HepG2 (cell line): Measurements from ENCODE around the gene PLEKHB2. TPM values are rescaled to one million over a fixed set of nuclear protein-coding genes. Genes with fewer than 3 reads are reported as not detected.
A peak's percentile ranks its signal among the peaks of the same experiment; 100 is the strongest.

Source experiments
- AKAP8 ChIP-seq: sonication (generic); formaldehyde crosslinking; IDR thresholded peaks from 2 replicates; pipeline ENCODE4 v1.5.1; 2020; ENCODE audit warnings: mild to moderate bottlenecking, missing genetic modification reagents
- BRCA1 ChIP-seq: sonication (generic); formaldehyde crosslinking; IDR thresholded peaks from 2 replicates; pipeline ENCODE4 v1.4.0; 2020; ENCODE audit warnings: missing genetic modification reagents
- HMGA1 ChIP-seq: sonication (generic); formaldehyde crosslinking; conservative IDR thresholded peaks from 2 replicates; pipeline ENCODE4 v1.4.0; 2020; ENCODE audit warnings: missing genetic modification reagents
- HNRNPL ChIP-seq: fragments of 200-400 bp; formaldehyde crosslinking; IDR thresholded peaks from 2 replicates; pipeline ENCODE4 v1.6.1; 2017; ENCODE audit warnings: mild to moderate bottlenecking, low read depth, low read length
- IKZF5 ChIP-seq: IDR thresholded peaks from 2 replicates; pipeline ENCODE4 v1.6.1; 2018; ENCODE audit warnings: missing genetic modification reagents, mild to moderate bottlenecking, missing compliant biosample characterization
- LCORL ChIP-seq, 2 experiments: fragments of 450-650 bp in 1 of 2; sonication (generic) in 1 of 2; formaldehyde crosslinking in 1 of 2; IDR thresholded peaks; 2 replicates each; pipeline versions ENCODE4 v1.5.0 to v1.6.1; 2017 to 2020; ENCODE audit warnings: antibody characterized with exemption in 1 of 2, missing genetic modification reagents in 1 of 2
- MXD3 ChIP-seq: IDR thresholded peaks from 2 replicates; pipeline ENCODE4 v1.6.1; 2016; ENCODE audit warnings: mild to moderate bottlenecking, missing biosample characterization, missing genetic modification reagents
- NR2F6 ChIP-seq, 2 experiments: IDR thresholded peaks; 2 replicates each; pipeline ENCODE4 v1.6.1; 2016; ENCODE audit warnings: antibody characterized with exemption in 1 of 2, mild to moderate bottlenecking in 1 of 2
- PHF20 ChIP-seq: sonication (generic); formaldehyde crosslinking; IDR thresholded peaks from 2 replicates; pipeline ENCODE4 v1.5.0; 2020; ENCODE audit warnings: mild to moderate bottlenecking, missing genetic modification reagents
- REPIN1 ChIP-seq: sonication (generic); formaldehyde crosslinking; IDR thresholded peaks from 2 replicates; pipeline ENCODE4 v1.8.0; 2022; ENCODE audit warnings: missing genetic modification reagents, low read depth, mild to moderate bottlenecking, borderline replicate concordance
- RFX5 ChIP-seq: IDR thresholded peaks from 2 replicates; pipeline ENCODE4 v1.6.1; 2011; ENCODE audit warnings: low read depth, low read length, improper control_type of control experiment
- SRSF1 ChIP-seq: fragments of 200-400 bp; formaldehyde crosslinking; optimal IDR thresholded peaks from 2 replicates; pipeline ENCODE3; 2017; ENCODE audit warnings: mild to moderate bottlenecking, low read depth, low read length, moderate library complexity
- TBX2 ChIP-seq: sonication (generic); formaldehyde crosslinking; IDR thresholded peaks from 2 replicates; pipeline ENCODE4 v1.5.0; 2020; ENCODE audit warnings: missing genetic modification reagents, mild to moderate bottlenecking, borderline replicate concordance
- ZBTB33 ChIP-seq: sonication (generic); formaldehyde crosslinking; IDR thresholded peaks from 2 replicates; pipeline ENCODE4 v1.4.0; 2020; ENCODE audit warnings: missing genetic modification reagents
- ZNF230 ChIP-seq: sonication (generic); formaldehyde crosslinking; IDR thresholded peaks from 2 replicates; pipeline ENCODE4 v1.4.0; 2020; ENCODE audit warnings: mild to moderate bottlenecking, missing genetic modification reagents
- ZNF256 ChIP-seq: sonication (generic); formaldehyde crosslinking; conservative IDR thresholded peaks from 2 replicates; pipeline ENCODE4 v1.4.0; 2020; ENCODE audit warnings: missing genetic modification reagents
- ZNF546 ChIP-seq: sonication (generic); formaldehyde crosslinking; conservative IDR thresholded peaks from 2 replicates; pipeline ENCODE4 v1.8.1; 2023; ENCODE audit warnings: mild to moderate bottlenecking, missing genetic modification reagents
- ZNF761 ChIP-seq: sonication (generic); formaldehyde crosslinking; conservative IDR thresholded peaks from 2 replicates; pipeline ENCODE4 v1.4.0; 2020; ENCODE audit warnings: mild to moderate bottlenecking, missing genetic modification reagents
- ZNF883 ChIP-seq: sonication (generic); formaldehyde crosslinking; IDR thresholded peaks from 2 replicates; pipeline ENCODE4 v1.5.1; 2020; ENCODE audit warnings: mild to moderate bottlenecking, missing genetic modification reagents; ENCODE audit errors: not compliant biosample characterization
- ZSCAN20 ChIP-seq: sonication (generic); formaldehyde crosslinking; IDR thresholded peaks from 2 replicates; pipeline ENCODE4 v1.4.0; 2020; ENCODE audit warnings: missing genetic modification reagents, mild to moderate bottlenecking, borderline replicate concordance
- polyA plus RNA-seq, 8 experiments: library from polyadenylated mRNA; depleted of rRNA in 3 of 8; stranded (reverse) in 7 of 8; unstranded in 1 of 8; fragments of >200 nt; fragmentation: Illumina TruSeq in 4 of 8; extraction: Trizol in 4 of 8; gene quantifications; 2 replicates each; pipeline versions ENCODE4 v1.2.1 to v1.2.3, GENCODE V29; 2011 to 2016; ENCODE audit warnings: low read depth in 4 of 8, missing spikeins in 1 of 8, mixed read lengths in 1 of 8; ENCODE audit not compliant: insufficient read depth in 1 of 8
- total RNA-seq, 5 experiments: library from RNA; depleted of rRNA; stranded (reverse); fragments of >200 nt; fragmentation: Illumina TruSeq; extraction: Trizol; gene quantifications; 2 replicates each; pipeline ENCODE4 v1.2.3, GENCODE V29; 2016; ENCODE audit warnings: low read depth in 1 of 5
- TF ChIP-seq, protein P1 (sequence below): sonication (generic); formaldehyde crosslinking; IDR thresholded peaks from 2 replicates; pipeline ENCODE4 v1.4.0; 2020; ENCODE audit warnings: missing genetic modification reagents
- TF ChIP-seq, protein P2 (sequence below): sonication (generic); formaldehyde crosslinking; IDR thresholded peaks from 2 replicates; pipeline ENCODE4 v1.4.0; 2020; ENCODE audit warnings: missing genetic modification reagents

PLEKHB2 gene
- total and polyA plus RNA-seq, 2 of the 13 experiments (the other 11 are each of a cell fraction or from before 2014, with no cell fraction given) = 73.0 to 78.9 TPM

- no peak for TF ChIP-seq ZNF546 (CRISPR knock-in tag)
- TF ChIP-seq BRCA1 (CRISPR knock-in tag) = no peak
- TF ChIP-seq ZBTB33 (CRISPR knock-in tag) = peak; percentile 41; the same call in 1 of the 2 replicates
- TF ChIP-seq PHF20 = no peak
- TF ChIP-seq, protein P1, sequence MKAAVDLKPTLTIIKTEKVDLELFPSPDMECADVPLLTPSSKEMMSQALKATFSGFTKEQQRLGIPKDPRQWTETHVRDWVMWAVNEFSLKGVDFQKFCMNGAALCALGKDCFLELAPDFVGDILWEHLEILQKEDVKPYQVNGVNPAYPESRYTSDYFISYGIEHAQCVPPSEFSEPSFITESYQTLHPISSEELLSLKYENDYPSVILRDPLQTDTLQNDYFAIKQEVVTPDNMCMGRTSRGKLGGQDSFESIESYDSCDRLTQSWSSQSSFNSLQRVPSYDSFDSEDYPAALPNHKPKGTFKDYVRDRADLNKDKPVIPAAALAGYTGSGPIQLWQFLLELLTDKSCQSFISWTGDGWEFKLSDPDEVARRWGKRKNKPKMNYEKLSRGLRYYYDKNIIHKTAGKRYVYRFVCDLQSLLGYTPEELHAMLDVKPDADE (CRISPR knock-in tag) = no peak
- TF ChIP-seq TBX2 = peak; percentile 56
- no peak for TF ChIP-seq LCORL (IDR thresholded peaks at IDR 0.05)
- TF ChIP-seq LCORL (CRISPR knock-in tag; IDR thresholded peaks at IDR 0.05) = 0 out of 2 replicates have a peak, but pooled peaks have one; percentile 41
- TF ChIP-seq IKZF5 (CRISPR knock-in tag) = no peak
- TF ChIP-seq ZNF761 = no peak
- 0 out of 2 replicates have a peak, but pooled peaks have one; percentile 12 for TF ChIP-seq RFX5
- TF ChIP-seq, protein P2, sequence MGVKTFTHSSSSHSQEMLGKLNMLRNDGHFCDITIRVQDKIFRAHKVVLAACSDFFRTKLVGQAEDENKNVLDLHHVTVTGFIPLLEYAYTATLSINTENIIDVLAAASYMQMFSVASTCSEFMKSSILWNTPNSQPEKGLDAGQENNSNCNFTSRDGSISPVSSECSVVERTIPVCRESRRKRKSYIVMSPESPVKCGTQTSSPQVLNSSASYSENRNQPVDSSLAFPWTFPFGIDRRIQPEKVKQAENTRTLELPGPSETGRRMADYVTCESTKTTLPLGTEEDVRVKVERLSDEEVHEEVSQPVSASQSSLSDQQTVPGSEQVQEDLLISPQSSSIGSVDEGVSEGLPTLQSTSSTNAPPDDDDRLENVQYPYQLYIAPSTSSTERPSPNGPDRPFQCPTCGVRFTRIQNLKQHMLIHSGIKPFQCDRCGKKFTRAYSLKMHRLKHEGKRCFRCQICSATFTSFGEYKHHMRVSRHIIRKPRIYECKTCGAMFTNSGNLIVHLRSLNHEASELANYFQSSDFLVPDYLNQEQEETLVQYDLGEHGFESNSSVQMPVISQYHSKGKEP (CRISPR knock-in tag) = peak; percentile 85; the same call in 1 of the 2 replicates
- no peak for TF ChIP-seq MXD3
- TF ChIP-seq ZNF230 (CRISPR knock-in tag) = no peak
- TF ChIP-seq ZNF883 = no peak
- TF ChIP-seq HMGA1 (CRISPR knock-in tag) = no peak
- TF ChIP-seq HNRNPL = no peak; the same call in 1 of the 2 replicates
- TF ChIP-seq ZSCAN20 (CRISPR knock-in tag) = no peak
- TF ChIP-seq ZNF256 (CRISPR knock-in tag) = no peak
- no peak for TF ChIP-seq NR2F6 (IDR thresholded peaks at IDR 0.05)
- no peak for TF ChIP-seq NR2F6 (CRISPR knock-in tag; IDR thresholded peaks at IDR 0.05)
- TF ChIP-seq SRSF1 = no peak
- no peak for TF ChIP-seq AKAP8 (CRISPR knock-in tag)
- TF ChIP-seq REPIN1 (CRISPR knock-in tag) = no peak
These were observed 49.0 kb downstream of the PLEKHB2 start (continued) for GRCh38 chr2:131154071-131154531.
